HG03196 (cell line): Measurements from ENCODE around the gene HDGFL3.

Experiments used
- ATAC-seq: cut with Tn5 transposase; IDR thresholded peaks from one replicate; pipeline ENCODE4 v1.9.1; 2021; ENCODE audit not compliant: unreplicated experiment

The HDGFL3 gene

DNA sequence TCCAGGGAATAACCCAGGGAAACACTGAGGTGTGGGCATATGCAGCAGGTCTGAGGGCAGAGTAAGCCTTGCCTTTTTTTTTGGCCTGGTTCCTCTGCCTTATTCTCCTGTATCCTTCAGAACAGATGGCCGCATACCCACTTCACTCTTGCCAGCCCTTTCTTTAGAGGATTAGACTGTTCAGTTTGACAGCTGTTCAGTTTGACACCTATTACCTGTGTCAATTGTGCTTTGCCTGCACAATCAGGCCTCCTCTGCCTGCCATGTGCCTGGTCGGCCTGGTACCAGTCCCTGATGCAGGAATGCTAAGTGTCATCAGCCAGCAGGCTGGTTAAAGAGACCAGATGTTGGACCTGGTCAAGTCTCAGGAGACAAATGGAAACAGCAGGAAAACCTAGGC, 77.8 kb downstream of the HDGFL3 start:
- no peak for ATAC-seq

DNA sequence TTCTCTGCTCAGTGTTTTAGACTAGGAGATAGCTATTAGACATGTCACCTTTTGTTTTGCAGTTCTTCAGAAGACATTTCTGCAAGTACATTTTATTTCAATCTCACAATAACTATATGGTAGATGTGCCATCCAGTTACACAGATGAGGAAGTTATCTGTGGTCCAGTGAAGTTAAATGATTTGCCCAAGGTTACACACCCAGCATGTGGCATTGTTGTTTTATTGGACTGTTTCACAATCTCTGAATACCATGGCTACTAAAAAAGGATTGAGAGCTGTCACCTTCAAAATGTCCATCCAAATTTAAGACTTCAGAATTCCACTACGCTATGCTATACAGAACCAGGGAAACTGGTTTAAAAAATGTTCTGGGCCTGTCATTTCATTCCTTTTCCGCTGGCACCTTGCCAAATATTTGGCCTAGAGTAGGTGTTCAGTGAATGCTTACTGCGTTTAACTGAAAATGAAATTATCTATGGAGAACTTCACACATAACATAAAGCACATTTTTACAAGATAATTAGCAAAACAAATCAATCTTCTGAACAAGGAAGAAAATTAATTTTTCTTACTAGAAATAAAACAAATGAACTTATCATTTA, 80.0 kb downstream of the HDGFL3 start:
- ATAC-seq: no peak

DNA sequence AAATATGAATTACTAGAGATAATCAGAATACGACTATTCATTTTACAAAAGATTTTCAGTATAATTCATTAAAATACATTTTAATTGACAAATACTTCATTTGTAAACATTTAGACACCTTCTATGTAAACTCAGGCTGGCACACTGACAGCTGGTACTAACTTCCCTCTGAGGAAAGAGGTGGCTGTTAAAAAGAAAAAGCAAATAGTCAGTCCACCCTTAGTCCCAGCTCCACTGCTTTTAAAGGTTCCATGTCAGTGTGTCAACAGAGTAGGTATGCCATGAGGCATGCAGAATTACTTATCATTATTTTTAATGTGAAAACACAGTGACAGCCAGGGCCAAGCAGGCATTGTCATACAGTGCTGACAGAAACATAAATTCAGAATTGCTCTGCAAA, 84.1 kb downstream of the HDGFL3 start:
- ATAC-seq: no peak

DNA sequence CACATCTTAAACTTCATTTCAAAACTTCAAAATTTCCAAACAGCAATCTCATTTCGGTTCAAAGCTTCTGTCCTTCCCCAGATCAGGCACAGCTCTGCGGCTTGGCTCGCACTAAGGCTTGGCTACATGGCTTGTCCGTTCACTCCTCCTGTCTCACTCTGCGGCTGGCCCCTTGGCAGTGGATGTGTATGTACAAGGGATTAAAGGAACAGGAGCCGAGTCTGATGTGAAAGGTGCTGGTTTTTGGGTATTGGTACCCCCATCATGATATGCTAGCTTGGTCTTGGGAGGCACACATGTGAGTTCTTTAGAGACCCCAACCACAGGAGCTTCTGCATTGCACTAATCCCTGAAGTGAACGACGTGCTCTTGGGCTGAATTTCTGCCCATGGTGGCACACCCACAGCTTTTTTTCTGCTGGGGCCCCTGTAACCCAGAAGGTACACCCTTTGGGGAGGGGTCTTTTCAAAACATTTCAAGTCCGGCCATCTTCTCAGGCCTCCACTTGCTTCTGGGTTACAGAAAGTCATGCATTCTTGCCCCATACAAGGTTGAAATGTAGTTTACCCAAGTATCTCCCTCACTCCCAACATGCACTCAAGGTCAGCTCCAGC, 87.5 kb downstream of the HDGFL3 start:
- no peak for ATAC-seq

DNA sequence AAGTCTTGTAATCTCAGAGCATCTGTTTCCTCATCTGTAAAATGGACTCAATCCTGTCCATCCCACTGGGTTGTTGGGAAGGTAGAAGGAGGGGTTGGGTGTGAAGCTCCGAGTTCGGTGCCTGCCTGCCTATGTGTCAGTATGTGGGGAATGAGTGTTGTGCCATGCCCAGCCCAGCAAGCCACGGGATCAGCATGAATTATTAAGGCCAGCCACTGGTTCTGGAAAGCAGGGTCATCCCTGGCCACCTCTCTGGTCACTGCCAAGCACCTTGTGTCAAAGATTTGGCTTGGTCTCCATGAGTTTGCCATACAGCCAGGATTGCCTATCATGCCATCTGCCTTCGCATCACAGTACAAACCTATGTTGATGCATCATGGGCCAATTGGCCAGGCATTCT, 88.7 kb downstream of the HDGFL3 start:
- no peak for ATAC-seq

DNA sequence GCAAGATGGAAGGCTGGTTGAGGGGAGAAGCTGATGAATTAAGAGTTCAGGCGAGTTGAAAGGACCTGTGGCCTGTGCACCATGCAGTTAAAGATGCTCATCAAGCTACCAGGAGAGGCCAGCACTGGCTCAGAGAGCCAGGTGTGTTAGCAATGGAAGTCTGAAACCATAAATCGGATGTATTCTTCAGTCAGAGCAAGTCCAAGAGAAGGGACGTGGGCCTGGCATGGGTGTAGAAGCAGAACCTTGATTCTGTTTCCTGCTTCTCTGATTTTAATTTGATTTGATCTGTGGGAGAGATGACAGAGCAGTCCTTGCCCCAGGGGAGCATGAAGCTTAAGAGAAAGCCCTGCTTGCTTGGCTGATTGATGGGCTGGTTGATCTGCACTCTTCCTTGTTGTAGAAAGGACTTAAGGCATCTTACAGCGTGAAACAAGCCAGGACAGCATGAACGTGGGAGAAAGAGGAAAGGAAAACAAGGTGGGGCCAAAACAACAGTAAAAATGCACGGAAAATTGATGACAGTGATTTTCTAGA, 89.3 kb downstream of the HDGFL3 start:
- no peak for ATAC-seq

DNA sequence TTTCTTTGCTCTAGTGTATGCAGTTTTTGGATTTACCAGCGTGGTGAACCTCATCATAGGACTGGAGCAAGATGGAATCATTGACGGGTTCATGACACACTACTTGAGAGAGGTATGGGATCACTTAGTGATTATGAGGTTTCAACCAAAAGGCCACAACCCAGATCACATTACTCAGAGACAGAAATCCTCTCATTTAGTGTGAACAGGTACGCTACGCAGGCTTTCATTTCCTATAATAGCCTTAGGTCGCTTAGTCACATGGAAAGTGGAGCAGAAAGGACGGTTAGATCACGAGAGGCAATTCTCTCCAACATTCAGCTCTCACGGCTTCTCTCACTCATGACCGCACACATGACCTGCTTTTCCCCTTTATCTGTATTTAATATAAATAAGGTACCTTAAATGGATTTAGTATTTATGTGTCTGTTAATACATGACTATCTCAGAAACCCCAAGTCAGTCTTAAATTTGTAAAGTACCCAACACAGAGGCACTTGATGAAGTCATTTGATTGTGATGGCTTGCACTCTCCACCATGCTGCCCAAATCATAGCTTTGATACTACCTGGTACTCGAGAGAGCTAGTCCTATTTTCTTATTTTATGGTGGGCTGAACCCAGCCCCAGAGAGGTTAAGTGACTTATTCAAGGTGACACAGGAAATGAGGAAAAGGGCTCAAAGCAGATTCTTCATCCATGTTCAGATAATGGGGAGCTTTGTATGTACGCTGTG, 91.6 kb downstream of the HDGFL3 start:
- peak; percentile 65 for ATAC-seq

DNA sequence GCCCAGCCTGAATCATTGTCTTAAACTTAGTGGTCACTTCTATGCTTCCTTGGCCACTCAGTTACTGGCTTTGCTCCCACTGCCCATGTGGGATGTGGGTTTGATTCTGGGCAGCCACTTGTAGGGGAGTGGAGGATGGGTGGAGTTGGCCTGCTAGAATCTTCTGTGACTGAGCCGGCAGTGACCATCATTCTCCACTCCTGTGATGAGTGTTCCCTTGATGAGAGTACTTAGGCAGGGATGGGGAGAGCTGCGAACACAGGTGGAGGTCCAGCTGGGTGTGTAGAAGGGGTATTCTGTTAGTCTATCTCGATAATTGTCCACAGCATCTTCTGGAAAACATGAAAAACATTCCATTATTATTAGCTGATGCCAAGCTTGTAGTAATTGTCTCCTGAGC, 92.2 kb downstream of the HDGFL3 start:
- no peak for ATAC-seq

DNA sequence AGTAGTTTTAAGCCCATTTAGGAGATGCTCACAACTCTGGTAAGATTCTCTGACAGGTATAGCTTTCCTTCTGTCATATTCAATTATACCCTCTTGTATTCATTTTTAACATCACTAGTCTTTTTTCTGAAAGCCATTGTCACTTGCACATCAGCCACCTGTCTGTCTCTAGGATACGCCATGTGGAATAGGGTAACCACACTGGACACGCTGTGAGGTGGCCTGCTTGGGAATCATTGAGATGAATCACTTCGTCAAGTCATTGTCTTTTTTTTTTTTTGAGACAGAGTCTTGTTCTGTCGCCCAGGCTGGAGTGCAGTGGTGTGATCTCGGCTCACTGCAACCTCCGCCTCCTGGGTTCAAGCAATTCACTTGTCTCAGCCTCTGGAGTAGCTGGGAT, 92.8 kb downstream of the HDGFL3 start:
- ATAC-seq: no peak

DNA sequence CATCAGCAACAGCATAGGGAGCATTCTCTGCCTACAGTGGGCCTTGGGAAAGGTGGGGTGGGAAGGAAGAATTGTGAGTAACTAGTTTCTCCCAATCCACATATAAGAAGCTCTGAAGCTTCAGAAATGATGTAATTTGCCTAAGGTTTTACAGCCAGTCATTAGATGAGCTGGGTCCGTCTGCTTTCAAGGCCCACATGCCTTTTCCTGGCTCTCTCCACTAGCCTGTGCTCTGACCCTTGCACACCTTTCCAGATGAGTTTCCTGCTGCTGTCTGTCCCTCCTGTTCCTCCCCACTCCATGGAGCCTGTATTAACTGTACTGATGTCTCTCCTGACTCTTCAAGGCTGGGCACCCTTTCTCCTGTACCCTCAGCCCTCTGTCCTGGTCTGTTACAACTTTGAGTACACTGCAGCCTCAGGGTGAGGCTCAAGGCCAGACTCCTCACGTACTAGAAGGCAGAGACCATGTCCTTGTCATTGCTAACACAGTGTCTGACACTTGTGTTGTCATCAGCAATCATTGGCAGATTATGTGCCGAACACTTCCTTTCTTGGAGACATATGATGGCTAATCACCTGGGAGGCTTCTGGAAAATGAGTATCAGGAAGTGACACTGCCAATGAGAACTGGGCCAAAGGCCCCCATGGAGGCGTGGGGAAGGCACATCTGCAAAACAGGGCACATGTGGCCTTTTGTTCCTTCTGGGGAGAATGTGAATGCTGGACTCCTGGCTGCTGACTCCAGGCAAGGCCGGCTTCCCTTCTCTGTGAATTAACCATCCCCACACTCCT, 93.5 kb downstream of the HDGFL3 start:
- ATAC-seq: no peak

DNA sequence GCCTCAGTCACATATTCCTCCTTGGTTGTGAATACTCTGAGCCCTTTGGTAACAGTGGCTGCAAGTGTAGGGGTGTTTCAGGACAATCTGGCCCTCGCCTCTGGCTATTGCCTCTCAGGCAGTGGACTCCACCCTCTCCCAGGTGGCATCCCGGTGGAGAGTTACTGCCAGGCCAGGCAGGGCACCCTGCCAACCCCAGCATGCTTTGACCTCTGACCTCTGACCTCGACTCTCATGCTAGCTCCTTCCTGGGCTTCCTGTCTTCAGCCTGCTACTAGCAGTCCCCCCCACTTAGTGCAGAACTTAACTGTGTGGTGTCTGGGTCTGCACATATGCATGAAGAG, 94.7 kb downstream of the HDGFL3 start:
- no peak for ATAC-seq

DNA sequence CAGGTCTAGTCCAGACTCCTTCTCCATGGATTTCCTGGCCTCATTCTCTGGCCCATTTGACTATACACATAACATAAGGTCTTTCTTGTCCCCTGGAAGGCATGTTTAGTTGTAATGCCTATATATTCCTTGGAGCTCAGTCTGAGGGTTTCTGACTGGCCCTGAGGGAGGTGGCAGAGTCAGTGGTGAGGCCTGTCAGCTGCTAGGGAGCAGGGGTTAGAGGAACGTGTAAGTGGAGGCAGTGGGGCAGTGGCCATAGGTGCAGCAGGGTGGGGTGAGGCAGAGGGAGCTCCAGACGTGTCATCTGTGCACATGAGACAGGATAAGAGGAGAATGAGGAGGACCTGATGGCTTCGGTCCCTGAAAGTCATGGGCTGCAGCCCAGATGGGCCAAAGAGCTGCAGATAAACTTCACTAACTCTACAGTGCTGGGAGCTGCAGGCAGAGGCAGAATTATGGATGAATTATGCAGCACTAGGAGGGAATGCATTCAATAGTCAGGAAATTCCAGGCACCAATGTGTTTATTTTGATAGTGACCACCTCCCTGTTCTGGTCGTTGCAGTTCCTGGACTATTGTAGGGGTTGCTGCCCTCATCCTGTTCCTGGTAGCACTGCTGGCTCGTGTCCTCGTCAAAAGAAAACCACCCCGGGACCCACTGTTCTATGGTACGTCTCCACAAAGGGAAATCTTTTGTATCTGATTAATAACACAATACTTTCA, 95.2 kb downstream of the HDGFL3 start:
- ATAC-seq: no peak

DNA sequence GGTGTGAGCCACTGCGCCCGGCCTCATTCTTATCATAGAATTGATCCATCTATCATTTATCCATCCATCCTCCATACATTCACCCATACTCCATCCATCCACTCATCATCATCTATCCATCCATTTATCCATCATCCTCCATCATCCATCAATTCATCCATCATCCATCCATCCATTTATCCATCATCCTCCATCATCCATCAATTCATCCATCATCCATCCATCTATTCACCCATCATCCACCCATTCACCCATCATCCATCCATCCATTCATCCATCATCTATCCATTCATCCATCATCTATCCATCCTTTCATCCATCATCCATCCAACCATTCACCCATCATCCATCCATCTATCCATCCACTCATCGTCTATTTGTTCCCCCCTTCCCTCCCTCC, 96.5 kb downstream of the HDGFL3 start:
- no peak for ATAC-seq

DNA sequence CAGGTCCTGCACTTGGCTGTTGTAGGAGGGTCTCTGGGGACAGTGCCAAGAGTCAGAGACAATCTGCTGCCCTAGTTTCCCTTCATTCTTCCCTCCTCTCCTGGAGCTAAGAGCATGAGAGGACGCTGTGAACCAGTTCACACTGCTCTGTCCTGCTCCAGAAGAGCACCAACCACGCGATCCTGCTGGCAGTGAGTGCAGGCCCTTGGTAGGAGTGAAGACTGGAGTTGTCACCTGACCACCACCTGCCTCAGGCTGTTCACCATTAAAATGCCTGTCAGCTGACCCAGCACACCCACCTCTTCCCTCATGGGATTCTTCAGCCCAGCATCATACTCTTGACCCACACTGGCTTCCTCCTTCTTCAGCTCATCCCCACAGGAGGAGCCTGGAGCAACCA, 97.2 kb downstream of the HDGFL3 start:
- no peak for ATAC-seq

DNA sequence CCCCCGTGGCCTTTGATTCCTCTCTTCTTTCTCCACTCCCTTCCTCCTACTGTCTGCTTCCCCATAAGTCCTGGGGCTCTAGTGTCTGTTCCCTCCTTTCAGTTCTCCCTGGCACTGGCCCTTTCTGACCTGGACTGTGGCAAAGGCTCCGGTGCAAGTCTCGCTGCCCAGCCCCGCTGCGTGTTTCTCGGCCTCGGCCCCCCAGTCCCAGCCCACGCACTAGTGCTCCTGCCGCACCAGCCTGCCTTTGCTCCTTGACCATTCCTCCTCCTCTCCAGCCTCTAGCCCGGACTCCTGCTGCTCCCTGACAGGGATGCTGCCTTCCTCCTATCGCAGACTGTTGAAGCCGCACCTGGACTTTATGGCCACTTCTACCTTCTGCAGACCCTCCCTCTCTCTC, 98.1 kb downstream of the HDGFL3 start:
- ATAC-seq: no peak

DNA sequence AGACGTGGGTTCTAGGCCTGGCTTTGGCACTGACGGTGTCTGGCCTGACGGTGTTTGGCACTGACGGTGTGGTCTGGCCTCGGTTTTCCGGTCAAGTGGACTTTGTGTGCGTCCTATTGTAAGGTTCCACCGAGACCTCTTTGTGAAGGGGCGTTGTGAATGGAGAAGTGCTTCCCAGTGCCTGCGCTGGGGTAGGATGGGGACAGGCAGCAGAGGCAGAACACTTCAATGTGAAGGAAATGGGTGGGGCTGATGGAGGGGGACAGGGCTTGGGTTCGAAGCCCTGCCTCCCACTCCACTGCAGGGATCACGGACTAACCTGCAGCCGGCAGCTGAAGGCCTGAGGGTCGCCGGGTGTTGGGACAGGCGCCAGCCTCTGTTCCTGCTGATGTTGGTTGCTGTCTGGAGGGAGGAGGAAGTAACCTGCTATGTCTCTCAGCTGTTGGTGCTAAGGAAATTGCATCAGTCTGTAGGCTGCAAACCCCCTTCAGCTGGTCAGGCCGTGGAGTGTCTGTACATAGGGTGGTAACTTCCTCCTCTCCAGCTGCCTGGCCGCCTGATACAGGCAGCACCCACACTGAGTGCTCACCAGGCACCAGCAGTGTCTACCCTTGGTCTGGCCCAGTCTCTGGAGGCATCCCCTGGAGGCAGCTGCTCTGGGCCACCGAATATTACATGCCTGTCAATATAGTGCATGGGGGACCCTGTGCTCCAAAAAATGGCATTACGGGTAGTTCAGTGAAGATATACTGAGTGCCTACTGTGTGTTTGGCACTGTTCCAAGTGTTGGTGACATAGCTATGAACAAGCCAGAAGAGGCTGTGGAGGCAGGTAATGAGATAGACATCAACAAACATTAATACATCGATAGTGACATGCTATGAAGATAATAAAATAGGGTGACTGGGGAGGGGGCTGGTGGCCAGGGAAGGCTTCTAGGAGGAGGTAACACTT, 99.1 kb downstream of the HDGFL3 start:
- peak; percentile 47 for ATAC-seq

DNA sequence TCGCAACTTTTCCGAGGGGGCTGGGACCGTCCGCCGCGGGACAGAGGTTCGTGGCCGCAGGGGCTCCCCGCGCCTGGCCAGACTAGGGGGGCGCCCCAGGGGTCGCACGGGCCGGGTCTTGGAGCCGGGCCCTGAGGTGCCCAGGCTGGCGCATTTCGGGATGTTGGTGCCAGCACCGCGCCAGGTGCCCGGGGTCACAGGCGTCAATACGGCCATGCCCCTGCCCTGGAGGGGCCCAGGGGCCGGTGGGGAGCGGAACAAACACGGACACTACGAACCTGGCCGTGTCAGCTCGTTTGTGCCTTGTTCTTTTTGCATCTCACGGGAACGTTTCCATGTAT, 99.8 kb downstream of the HDGFL3 start:
- ATAC-seq: no peak

DNA sequence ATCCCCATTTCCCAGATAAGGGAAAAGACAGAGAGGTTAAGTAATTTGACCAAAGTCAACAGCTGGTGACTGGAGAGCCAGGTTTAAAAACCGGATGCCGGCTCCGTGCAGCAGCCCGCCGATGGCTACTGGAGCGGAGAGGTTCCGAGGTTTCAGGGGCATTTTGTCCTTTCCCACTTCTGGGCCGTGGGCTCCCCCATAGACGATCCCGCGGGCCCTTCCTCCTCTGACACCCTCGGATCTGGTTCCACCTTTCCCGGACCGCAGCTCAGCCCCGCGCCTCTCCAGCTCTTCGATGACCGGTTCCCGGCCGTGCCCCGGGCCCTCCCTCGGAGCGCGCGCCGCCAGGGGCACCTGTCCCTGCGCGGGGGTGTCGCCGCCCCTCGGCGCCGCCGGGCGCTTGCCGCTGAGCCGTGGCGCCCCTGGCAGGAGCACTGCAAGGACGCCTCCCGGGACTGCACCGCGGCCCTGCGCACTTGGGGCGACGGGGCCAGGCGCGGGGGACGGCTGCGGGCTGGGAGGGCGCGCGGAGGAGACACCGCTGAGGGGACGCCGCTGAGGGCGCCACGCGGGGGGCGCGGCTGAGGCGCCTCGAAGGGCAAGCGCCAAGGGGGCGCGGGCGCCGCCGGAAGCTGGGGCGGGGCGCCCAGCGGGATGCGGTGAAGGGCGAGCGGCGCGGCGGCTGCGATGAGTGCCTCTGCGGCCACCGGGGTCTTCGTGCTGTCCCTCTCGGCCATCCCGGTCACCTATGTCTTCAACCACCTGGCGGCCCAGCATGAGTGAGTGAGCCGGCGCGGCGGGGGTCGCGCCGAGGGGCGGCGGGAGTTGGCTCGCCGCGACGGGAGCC, 100.4 kb downstream of the HDGFL3 start, which contains the start of gene TM6SF1:
Gene TM6SF1, plus strand, starts transcription at position 652 of the 847 bp plus-strand sequence. Its CDS starts 36 bp downstream, at position 688.
- ATAC-seq: no peak

DNA sequence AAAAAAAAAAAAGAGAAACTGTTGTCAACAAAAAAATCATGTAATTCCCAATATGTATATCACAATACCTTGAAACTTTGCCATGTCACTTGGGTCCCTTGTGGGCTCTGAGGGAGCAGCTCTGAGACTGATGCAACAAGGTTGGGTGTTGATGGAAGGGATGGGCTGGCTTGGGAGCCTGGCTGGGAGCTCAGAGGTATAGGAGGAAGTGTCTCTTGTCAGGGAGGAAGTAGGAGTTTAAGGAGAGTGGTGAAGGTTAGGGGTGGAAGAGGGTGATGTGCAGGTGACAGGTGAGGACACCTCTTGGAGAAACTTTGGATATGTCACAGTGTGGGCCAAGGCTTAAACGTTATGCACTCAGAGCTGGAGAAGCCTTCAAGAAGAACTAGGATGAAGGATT, 102.2 kb downstream of the HDGFL3 start:
- ATAC-seq: no peak
